Pancreas (tissue), 10 donors: Measurements from ENCODE around the gene PRXL2B. TPM values are rescaled to one million over a fixed set of nuclear protein-coding genes. Genes with fewer than 3 reads are reported as not detected.
A peak's percentile ranks its signal among the peaks of the same experiment; 100 is the strongest.

ENCODE experiments used
- ATAC-seq, 4 donors: fragments of 200-7000 bp; cut with Tn5 transposase; one replicate each; pipeline versions ENCODE4 v1.8.0 to v1.9.1; 2020; ENCODE audit warnings: mild to moderate bottlenecking in 4 of 4, moderate library complexity in 4 of 4
- DNase-seq, 6 donors: peaks; one replicate each; pipeline ENCODE4 v3.0.0-alpha.2; 2020
- FAIRE-seq: peaks from 2 replicates; lab custom pipeline; 2012; peaks lifted over from hg19 to GRCh38; lab: Jason Lieb, UNC
- H3K27ac ChIP-seq, 4 donors: fragments of 200-600 bp; sonication (generic); 1 replicate in 3 of 4; 2 replicates in 1 of 4; pipeline versions ENCODE4 v1.5.0 to v1.8.0; 2020
- H3K27me3 ChIP-seq, 4 donors: fragments of 200-600 bp; one replicate each; pipeline ENCODE4 v1.8.0; 2021
- H3K36me3 ChIP-seq, 3 donors: fragments of 200-600 bp; sonication (generic) in 1 of 3; one replicate each; pipeline versions ENCODE4 v1.5.0 to v1.8.0; 2020 to 2021
- H3K4me1 ChIP-seq, 3 donors: fragments of 200-600 bp; one replicate each; pipeline ENCODE4 v1.8.0; 2021
- H3K4me3 ChIP-seq, 4 donors: fragments of 200-600 bp; sonication (generic) in 2 of 4; one replicate each; pipeline versions ENCODE4 v1.5.0 to v1.8.0; 2020 to 2021
- H3K9me3 ChIP-seq, 4 donors: fragments of 200-600 bp; one replicate each; pipeline ENCODE4 v1.8.0; 2021
- WGBS, 2 donors: extraction: QIAGEN DNeasy Blood & Tissue Kit; methylation state at CpG; one replicate each; pipeline ENCODE4 v1.1.7; 2013; 5-methylcytosine and 5-hydroxymethylcytosine counted together
- intact Hi-C, 3 donors: fragments of 100-400 bp; cut with DNase I; formaldehyde crosslinking; loops; one replicate each; pipeline versions ENCODE4 v1.11.1 to v1.14.2; 2022
- polyA plus RNA-seq, 2 donors: library from polyadenylated mRNA; stranded (reverse); fragments of 200-250 nt; gene quantifications; one replicate each; pipeline ENCODE4 v1.2.3, GENCODE V29; 2013
- total RNA-seq, 6 donors: library from RNA; stranded (reverse); fragmentation: NEBNext Ultra II Directional in 4 of 6; extraction: Animal tissue kit (Norgen Biotek cat#: 25700) in 4 of 6; gene quantifications; one replicate each; pipeline versions ENCODE4 v1.2.1 to v1.2.4, GENCODE V29; 2021 to 2023
- TF ChIP-seq, protein P1 (sequence below), 4 donors: fragments of 200-600 bp; sonication (generic) in 3 of 4; IDR thresholded peaks; one replicate each; pipeline versions ENCODE4 v1.5.0 to v1.8.0; 2021; ENCODE audit warnings: antibody characterized with exemption in 4 of 4
- donor health status: healthy with polysubstance abuse.
- donor health status: DM: no; HTN: no; CAD: no; lungs with moderate emphysema.
- donor health status: DM: no; HTN: no; CAD: no.
- donor health status: control.
- donor health status: control.
- donor health status: Bipolar disorder and iron deficiency.
- donor health status: DM: yes; HTN: yes; CAD: no.
- donor health status: DM: no; HTN: no; CAD: no.
- donor health status: DM: no; HTN: no; CAD: no.
- donor health status: DM: yes; HTN: yes; CAD: no.

Gene PRXL2B
- total and polyA plus RNA-seq, 8 donors: 3.3 to 16.4 (median 11.5) TPM

DNA sequence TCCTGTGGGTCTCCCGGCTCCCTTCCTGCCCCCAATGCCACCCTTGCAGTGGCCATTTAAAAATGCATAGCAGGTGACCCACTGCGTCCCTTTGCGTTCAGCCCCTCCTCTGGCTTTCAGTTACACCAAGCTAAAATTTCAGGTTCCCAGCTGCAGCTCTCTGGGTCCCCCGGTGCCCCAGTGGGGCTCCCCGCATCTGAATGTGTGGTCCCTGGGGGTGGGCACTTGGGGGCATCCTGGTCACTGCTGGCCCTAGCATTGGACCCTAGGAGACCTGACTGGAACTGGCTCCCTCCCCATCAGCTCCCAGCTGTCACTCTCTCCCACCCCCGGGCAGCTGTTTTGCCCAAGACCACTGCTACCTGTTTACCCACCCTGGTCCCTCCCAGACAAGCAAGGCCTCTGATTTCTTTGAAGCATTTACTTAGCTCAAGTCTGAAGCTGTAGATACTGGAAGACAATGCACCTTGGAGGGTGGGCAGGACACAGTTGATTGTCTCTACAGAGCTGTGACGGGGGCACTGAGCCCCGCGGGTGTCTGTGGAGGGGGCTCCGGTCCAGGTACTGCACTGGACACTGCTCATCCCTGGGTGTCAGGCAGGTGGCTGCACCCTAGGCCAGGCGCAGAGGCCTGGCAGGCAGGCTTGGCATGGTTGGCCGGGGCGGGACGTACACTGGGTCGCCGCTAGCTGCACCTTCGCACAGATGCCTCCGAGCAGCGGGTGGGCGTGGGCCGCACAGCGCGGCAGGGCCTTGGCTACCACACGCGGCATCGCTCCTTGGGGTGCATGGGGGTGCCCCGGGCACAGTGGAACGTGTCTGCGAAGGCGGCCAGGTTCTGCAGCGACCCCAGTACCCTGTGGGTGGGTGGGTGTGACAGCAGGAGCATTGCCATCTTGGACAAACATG is 3.9 kb downstream of the PRXL2B start:
- no peak for FAIRE-seq
- WGBS, 2 donors: 93 to 94% methylated on average over 31 of the region's 31 CpGs
- H3K4me3 ChIP-seq: no peak overlapping the region
- no peaks in the 10 kb centered on the region for H3K9me3 ChIP-seq
- H3K4me1 ChIP-seq: peaks cover 0 to 3% (median 0%) of the 10 kb centered on the region in 3 donors
- ATAC-seq: no peak
- TF ChIP-seq, protein P1, sequence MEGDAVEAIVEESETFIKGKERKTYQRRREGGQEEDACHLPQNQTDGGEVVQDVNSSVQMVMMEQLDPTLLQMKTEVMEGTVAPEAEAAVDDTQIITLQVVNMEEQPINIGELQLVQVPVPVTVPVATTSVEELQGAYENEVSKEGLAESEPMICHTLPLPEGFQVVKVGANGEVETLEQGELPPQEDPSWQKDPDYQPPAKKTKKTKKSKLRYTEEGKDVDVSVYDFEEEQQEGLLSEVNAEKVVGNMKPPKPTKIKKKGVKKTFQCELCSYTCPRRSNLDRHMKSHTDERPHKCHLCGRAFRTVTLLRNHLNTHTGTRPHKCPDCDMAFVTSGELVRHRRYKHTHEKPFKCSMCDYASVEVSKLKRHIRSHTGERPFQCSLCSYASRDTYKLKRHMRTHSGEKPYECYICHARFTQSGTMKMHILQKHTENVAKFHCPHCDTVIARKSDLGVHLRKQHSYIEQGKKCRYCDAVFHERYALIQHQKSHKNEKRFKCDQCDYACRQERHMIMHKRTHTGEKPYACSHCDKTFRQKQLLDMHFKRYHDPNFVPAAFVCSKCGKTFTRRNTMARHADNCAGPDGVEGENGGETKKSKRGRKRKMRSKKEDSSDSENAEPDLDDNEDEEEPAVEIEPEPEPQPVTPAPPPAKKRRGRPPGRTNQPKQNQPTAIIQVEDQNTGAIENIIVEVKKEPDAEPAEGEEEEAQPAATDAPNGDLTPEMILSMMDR (IDR thresholded peaks at IDR 0.05): no peak
- peak in 2 of 6 donors; percentile 54 to 60 for DNase-seq
- no peak overlapping the region for H3K27ac ChIP-seq
- no peaks in the 10 kb centered on the region for H3K27me3 ChIP-seq
- intact Hi-C loops: no loop called here
- no peaks in the 10 kb centered on the region for H3K36me3 ChIP-seq

DNA sequence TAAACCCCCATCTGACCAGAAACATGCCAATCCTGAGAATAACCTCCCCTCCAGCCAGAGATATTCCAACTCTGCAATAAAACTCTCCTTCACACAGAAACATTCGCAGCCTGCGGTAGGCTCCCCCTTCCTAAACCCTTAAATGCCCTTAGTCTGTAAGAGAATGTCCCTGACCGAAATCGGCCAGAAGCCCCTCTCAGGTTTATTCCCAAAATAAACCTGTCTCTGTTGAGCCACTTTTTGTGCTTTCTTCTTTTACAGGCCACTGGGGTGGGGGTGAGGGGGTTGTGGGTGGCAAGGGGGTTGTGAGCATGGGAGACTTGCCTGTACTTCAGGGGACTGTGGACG is 4.6 kb downstream of the PRXL2B start:
- FAIRE-seq (no peak), ATAC-seq (no peak), DNase-seq (no peak)
- TF ChIP-seq, protein P1 (IDR thresholded peaks at IDR 0.05): no peak
- Histone ChIP-seq H3K27me3 (no peaks in the 10 kb centered on the region), H3K36me3 (no peaks in the 10 kb centered on the region), H3K9me3 (no peaks in the 10 kb centered on the region), H3K4me1 (peaks cover 0 to 2% (median 0%) of the 10 kb centered on the region in 3 donors), H3K4me3 (no peak overlapping the region), H3K27ac (no peak overlapping the region)
- intact Hi-C loops: no loop called here
- WGBS, 2 donors: 79 to 83% methylated on average over 5 of the region's 5 CpGs

DNA sequence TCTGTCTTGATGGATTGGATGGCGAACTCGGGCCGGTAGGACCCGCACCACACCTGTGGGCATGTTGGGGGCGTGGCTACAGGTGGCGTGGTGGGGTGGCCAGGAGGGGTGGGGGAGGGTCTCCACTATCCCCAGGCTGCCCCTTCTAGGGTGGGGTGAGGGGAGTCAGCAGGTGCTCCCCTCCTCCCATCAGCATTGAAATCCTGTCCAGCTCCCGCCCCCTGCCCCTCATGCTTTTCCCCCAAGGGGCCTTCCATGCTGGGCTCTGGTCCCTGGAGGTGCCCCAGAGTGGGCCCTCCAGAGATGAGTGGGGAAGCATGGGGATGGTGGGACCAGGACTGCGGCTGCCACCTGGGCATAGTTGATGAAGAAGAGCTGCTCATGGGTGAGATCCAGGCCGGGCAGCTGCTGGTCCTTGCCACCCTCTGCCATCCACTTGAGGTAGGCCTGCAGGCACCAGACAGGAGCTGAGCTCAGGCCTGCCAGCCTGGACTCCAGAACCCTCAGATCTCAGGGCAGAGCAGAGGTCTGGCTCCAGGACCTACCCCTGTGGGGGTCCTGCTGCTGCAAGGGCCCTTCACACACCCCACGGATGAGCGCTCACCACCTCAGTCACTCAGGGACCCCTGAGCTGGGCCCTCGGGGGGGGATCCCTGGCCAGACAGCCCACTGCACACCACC is 5.1 kb downstream of the PRXL2B start:
- TF ChIP-seq, protein P1 (IDR thresholded peaks at IDR 0.05): no peak
- ATAC-seq (no peak), FAIRE-seq (no peak), DNase-seq (peak in 2 of 6 donors; percentile 39 to 71)
- WGBS, 2 donors: 87 to 90% methylated on average over 12 of the region's 12 CpGs
- intact Hi-C loops: no loop called here
- Histone ChIP-seq H3K9me3 (no peaks in the 10 kb centered on the region), H3K4me1 (peaks cover 0 to 2% (median 0%) of the 10 kb centered on the region in 3 donors), H3K4me3 (no peak overlapping the region), H3K27ac (no peak overlapping the region), H3K27me3 (no peaks in the 10 kb centered on the region), H3K36me3 (no peaks in the 10 kb centered on the region)

DNA sequence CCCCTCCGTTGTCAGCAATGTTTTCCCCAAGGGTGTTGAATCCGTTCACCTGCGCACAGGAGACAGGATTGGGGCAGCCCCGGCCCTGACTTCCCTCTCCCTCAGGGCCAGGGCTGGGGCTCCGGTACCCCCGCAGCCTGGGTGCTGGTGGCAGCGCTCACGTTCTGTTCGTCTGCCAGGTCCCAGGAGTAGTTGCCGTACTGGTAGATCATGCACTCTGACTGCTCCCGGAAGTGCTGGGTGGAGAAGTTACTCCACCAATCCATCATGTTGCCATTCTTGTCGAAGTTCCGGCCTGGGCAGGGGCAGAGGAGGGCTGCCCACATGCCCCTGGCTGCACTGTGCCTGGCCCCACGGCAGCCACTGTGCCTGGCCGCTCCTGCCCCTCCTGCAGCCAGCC is 6.1 kb downstream of the PRXL2B start:
- 36 to 39% methylated on average over 15 of the region's 15 CpGs for WGBS, 2 donors
- Histone ChIP-seq H3K36me3 (no peaks in the 10 kb centered on the region), H3K27ac (peak overlapping the region in 2 of 4 donors; percentile 7 to 26), H3K27me3 (no peaks in the 10 kb centered on the region), H3K4me1 (no peaks in the 10 kb centered on the region), H3K4me3 (no peak overlapping the region), H3K9me3 (no peaks in the 10 kb centered on the region)
- intact Hi-C loops: no loop called here
- DNase-seq (peak in 2 of 6 donors; percentile 53 to 58), FAIRE-seq (no peak), ATAC-seq (peak; percentile 44 to 70 (median 66))
- TF ChIP-seq, protein P1 (IDR thresholded peaks at IDR 0.05): no peak
